NCI-H1092 (cell line): ENCODE measurements around the gene EFNB2.
A peak's percentile ranks its signal among the peaks of the same experiment; 100 is the strongest.

Experiments
- DNase-seq: peaks from one replicate; lab custom pipeline; 2025; lab: John Stamatoyannopoulos, UW

Gene EFNB2

DNA sequence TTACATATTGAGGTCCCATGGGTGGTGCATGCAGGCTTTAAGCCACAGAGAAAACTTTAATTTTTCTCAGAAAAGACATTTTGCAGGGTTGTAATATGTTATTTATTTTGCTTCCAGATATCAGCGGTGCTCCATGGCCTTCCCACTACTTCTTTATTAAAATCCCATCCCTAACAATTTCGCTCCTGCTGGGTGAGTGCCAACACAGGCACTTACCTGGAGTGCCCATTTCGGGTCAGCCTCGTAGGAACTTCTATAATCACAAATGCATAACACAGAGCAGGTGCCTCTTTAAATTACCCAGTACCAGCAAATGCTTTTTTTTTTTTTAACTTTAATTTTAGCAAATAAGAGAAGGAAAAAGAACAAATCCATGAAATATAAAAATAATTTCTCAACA lies 86.4 kb downstream of the EFNB2 start:
- DNase-seq = peak; percentile 12

GRCh38 chr13:106445996-106446395 lies 89.5 kb downstream of the EFNB2 start:
- no peak for DNase-seq

DNA sequence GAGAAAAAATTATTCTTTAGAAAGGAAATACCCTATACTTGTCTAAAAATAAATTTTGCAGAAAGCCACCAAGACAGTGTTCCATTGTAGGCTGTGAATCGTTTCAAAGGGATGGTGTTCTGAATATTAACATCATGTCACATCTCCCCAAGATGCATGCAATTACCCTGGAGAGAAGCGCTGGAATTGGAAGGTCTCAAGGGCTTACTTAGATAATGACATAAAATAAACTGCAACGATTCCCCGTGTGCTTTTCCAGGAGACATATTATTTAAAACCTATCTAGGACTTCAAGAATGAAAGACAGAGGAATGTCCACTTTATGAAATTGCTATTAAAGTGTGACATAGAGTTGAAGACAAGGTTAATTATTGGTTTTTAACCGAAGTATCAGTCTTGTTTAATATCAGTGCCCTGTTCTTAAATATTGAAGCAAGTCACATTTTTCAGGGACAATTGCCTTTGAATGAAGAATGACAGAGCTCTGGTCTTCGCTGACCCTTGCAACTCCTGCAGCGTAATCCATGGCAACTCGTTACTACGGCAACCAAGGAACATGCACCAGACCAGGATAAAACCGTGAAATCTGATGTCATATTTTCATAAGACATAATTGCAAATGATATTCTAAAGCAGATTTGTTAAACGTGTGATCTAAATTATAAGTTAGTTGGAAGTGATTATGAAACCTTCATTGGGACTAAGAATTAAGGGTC lies 91.7 kb downstream of the EFNB2 start:
- DNase-seq = no peak

DNA sequence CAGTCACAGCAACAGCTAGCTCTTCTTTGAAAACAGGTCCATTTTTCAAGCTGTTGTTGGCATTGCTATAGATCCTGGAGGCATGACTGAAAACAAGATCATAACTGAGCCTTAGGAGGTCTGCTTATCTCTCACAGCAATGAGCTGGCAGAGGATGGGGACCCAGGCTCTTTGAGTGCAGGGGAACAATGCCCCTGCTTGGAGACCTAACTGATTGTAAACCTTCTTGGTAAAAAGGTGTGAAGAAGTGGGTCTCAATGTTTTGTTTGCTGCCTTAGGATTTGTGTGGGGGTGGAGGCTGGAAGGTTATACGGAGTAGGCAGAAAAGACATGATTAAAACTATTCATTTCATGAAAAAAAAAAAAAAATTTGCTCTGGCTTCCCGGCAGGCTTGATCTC lies 94.6 kb downstream of the EFNB2 start:
- peak; percentile 38 for DNase-seq
